Skeletal muscle satellite cell (primary cell): ENCODE measurements around the gene HSD11B1L.
"Not testable (repeated sequence)": the region's sequence is repeated elsewhere in the genome, so short reads cannot be mapped to it uniquely, and the experiment has no call there.

Experiments
- H3K27me3 ChIP-seq: 2 replicates; pipeline ENCODE4 v1.7.0; 2013; ENCODE audit warnings: low read length; ENCODE audit not compliant: control insufficient read depth, insufficient read depth
- H3K36me3 ChIP-seq: 2 replicates; pipeline ENCODE4 v1.7.0; 2013; ENCODE audit warnings: mild to moderate bottlenecking, control low read depth, low read length; ENCODE audit not compliant: insufficient read depth
- H3K4me1 ChIP-seq: 2 replicates; pipeline ENCODE4 v1.7.0; 2013; ENCODE audit warnings: low read length; ENCODE audit not compliant: control insufficient read depth, insufficient read depth
- H3K4me2 ChIP-seq: 2 replicates; pipeline ENCODE4 v1.7.0; 2013; ENCODE audit warnings: mild to moderate bottlenecking, low read length
- H3K4me3 ChIP-seq: 2 replicates; pipeline ENCODE4 v1.7.0; 2013; ENCODE audit warnings: low read length
- H3K9ac ChIP-seq: 2 replicates; pipeline ENCODE4 v1.7.0; 2013; ENCODE audit warnings: mild to moderate bottlenecking, low read depth, low read length, moderate library complexity
- H3K9me3 ChIP-seq: replicated peaks from 2 replicates; pipeline ENCODE4 v1.7.0; 2013; ENCODE audit warnings: mild to moderate bottlenecking, control low read depth, low read length

The HSD11B1L gene

GRCh38 chr19:5680084-5680436 is 767 bp upstream of the HSD11B1L start:
- H3K4me1 ChIP-seq: peaks cover 20% of the 10 kb centered on the region
- H3K36me3 ChIP-seq: peaks cover 7% of the 10 kb centered on the region
- H3K4me3 ChIP-seq: peak overlapping the region; percentile 95
- H3K27me3 ChIP-seq: no peaks in the 10 kb centered on the region
- no peaks in the 10 kb centered on the region for H3K9me3 ChIP-seq
- H3K9ac ChIP-seq: peak overlapping the region; percentile 94
- peak overlapping the region; percentile 99 for H3K4me2 ChIP-seq

GRCh38 chr19:5681391-5682106 is 722 bp downstream of the HSD11B1L start:
- no peaks in the 10 kb centered on the region for H3K27me3 ChIP-seq
- H3K4me2 ChIP-seq: peak overlapping the region; percentile 99
- H3K4me3 ChIP-seq: peak overlapping the region; percentile 95
- peak overlapping the region; percentile 94 for H3K9ac ChIP-seq
- H3K4me1 ChIP-seq: peaks cover 18% of the 10 kb centered on the region
- H3K36me3 ChIP-seq: peaks cover 7% of the 10 kb centered on the region
- H3K9me3 ChIP-seq: no peaks in the 10 kb centered on the region

DNA sequence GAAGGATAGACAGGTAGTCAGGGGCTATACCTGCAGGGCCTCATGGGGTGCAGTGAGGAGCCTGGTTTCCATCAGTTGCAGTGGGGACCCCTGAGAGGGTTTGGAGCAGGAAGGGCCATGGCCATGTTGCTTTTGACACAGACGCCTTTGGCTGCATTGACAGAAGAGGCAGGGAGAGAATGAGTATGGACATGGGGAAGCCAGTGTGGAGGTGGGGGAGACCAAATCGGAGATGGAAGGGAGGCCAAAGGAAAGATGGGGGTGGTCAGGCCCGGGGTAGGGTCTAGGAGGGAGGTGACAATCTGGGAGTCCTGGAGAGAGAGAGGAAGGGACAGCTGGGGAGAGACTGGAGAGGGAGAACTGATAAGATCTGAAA is 1.3 kb downstream of the HSD11B1L start:
- no peak overlapping the region for H3K4me2 ChIP-seq
- no peaks in the 10 kb centered on the region for H3K9me3 ChIP-seq
- H3K36me3 ChIP-seq: peaks cover 7% of the 10 kb centered on the region
- peaks cover 13% of the 10 kb centered on the region for H3K4me1 ChIP-seq
- H3K9ac ChIP-seq: no peak overlapping the region
- H3K4me3 ChIP-seq: no peak overlapping the region
- H3K27me3 ChIP-seq: no peaks in the 10 kb centered on the region

GRCh38 chr19:5683177-5683886 is 2.5 kb downstream of the HSD11B1L start:
- no peaks in the 10 kb centered on the region for H3K36me3 ChIP-seq
- H3K4me1 ChIP-seq: peaks cover 17% of the 10 kb centered on the region
- no peaks in the 10 kb centered on the region for H3K9me3 ChIP-seq
- no peaks in the 10 kb centered on the region for H3K27me3 ChIP-seq
- H3K4me3 ChIP-seq: no peak overlapping the region
- no peak overlapping the region for H3K4me2 ChIP-seq
- H3K9ac ChIP-seq: no peak overlapping the region

GRCh38 chr19:5684694-5685430 is 4.0 kb downstream of the HSD11B1L start:
- Histone ChIP-seq H3K36me3 (no peaks in the 10 kb centered on the region), H3K4me3 (no peak overlapping the region), H3K27me3 (no peaks in the 10 kb centered on the region), H3K4me2 (no peak overlapping the region), H3K4me1 (peaks cover 8% of the 10 kb centered on the region), H3K9ac (no peak overlapping the region), H3K9me3 (no peaks in the 10 kb centered on the region)

DNA sequence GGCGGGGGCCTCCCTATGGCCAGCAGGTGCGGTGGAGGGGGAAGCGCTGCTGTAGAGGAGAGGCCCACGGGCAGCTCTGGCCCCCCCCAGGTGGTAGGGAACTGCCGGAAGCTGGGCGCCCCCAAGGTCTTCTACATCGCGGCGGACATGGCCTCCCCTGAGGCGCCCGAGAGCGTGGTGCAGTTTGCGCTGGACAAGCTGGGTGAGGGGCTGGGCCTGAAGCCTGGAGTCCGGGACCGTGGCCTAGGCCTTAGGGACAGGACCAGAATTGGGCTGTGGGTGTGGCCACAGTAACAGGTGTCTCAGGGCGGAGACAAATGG is 5.5 kb downstream of the HSD11B1L start:
- Histone ChIP-seq H3K36me3 (peaks cover 10% of the 10 kb centered on the region), H3K27me3 (no peaks in the 10 kb centered on the region), H3K4me2 (peak overlapping the region; percentile 92), H3K4me3 (peak overlapping the region; percentile 83), H3K9ac (no peak overlapping the region), H3K4me1 (peaks cover 4% of the 10 kb centered on the region), H3K9me3 (no peaks in the 10 kb centered on the region)

- peak overlapping the region; percentile 65 for H3K9ac ChIP-seq
Observed at GRCh38 chr19:5686647-5687359, 6.0 kb downstream of the HSD11B1L start.

GRCh38 chr19:5687360-5688198 is 6.8 kb downstream of the HSD11B1L start:
- Histone ChIP-seq H3K4me2 (peak overlapping the region; percentile 92), H3K9ac (no peak overlapping the region), H3K36me3 (peaks cover 23% of the 10 kb centered on the region), H3K4me3 (peak overlapping the region; percentile 83), H3K27me3 (no peaks in the 10 kb centered on the region), H3K9me3 (no peaks in the 10 kb centered on the region), H3K4me1 (peaks cover 16% of the 10 kb centered on the region)

More at GRCh38 chr19:5686647-5687359, 6.0 kb downstream of the HSD11B1L start:
- no peaks in the 10 kb centered on the region for H3K27me3 ChIP-seq
- H3K36me3 ChIP-seq: peaks cover 15% of the 10 kb centered on the region
- H3K4me1 ChIP-seq: peaks cover 8% of the 10 kb centered on the region
- peak overlapping the region; percentile 92 for H3K4me2 ChIP-seq
- H3K4me3 ChIP-seq: peak overlapping the region; percentile 83
- H3K9me3 ChIP-seq: no peaks in the 10 kb centered on the region

GRCh38 chr19:5688262-5688881 is 7.5 kb downstream of the HSD11B1L start:
- H3K4me3 ChIP-seq, H3K9ac ChIP-seq, H3K4me2 ChIP-seq, H3K9me3 ChIP-seq, H3K27me3 ChIP-seq: not testable (repeated sequence)
- H3K36me3 ChIP-seq: peaks cover 31% of the 10 kb centered on the region
- H3K4me1 ChIP-seq: peaks cover 24% of the 10 kb centered on the region

GRCh38 chr19:5690125-5690954 is 9.5 kb downstream of the HSD11B1L start, which contains the start of gene RPL36:
Gene RPL36 (plus strand): TSS chr19:5690295. CDS start chr19:5690508, 213 bp downstream.
- H3K36me3 ChIP-seq: peaks cover 50% of the 10 kb centered on the region
- H3K4me3 ChIP-seq: peak within 1 kb of the TSS; percentile 81
- H3K27me3 ChIP-seq: no peaks in the 10 kb centered on the region
- H3K9ac ChIP-seq: peak within 1 kb of the TSS; percentile 90
- peaks cover 29% of the 10 kb centered on the region for H3K4me1 ChIP-seq
- H3K9me3 ChIP-seq: no peaks in the 10 kb centered on the region
- peak within 1 kb of the TSS; percentile 97 for H3K4me2 ChIP-seq
